IMR-90 (cell line): Measurements from ENCODE around the gene MRPS33. TPM values are rescaled to one million over a fixed set of nuclear protein-coding genes. Genes with fewer than 3 reads are reported as not detected.
"Not testable (repeated sequence)": the region's sequence is repeated elsewhere in the genome, so short reads cannot be mapped to it uniquely, and the experiment has no call there.

Experiments used
- ATAC-seq: fragments of 200-7000 bp; cut with Tn5 transposase; 2 replicates; pipeline ENCODE4 v1.9.1; 2020; ENCODE audit warnings: low read depth, mild to moderate bottlenecking, moderate library complexity
- BruUV-seq: library from RNA; stranded (reverse); fragments of 400-500 nt; replicated peaks from 2 replicates; lab custom pipeline; 2021; lab: Mats Ljungman, UMichigan
- CTCF ChIA-PET: fragments of 300-600 bp; formaldehyde crosslinking; extraction: SDS; loops from one replicate; lab custom pipeline; 2021; ENCODE audit warnings: antibody characterized with exemption; lab: Yijun Ruan, JAX
- POLR2A ChIA-PET: fragments of 300-600 bp; sonication (Branson Sonifier 250); formaldehyde crosslinking; loops from one replicate; lab custom pipeline; 2022; ENCODE audit warnings: antibody characterized with exemption; ENCODE audit not compliant: unreplicated experiment; lab: Charles Lee
- DNase-seq: peaks from one replicate; pipeline ENCODE4 v3.0.0; 2013
- H2AFZ ChIP-seq: replicated peaks from 2 replicates; pipeline ENCODE3; 2013; ENCODE audit warnings: low read length, mild to moderate bottlenecking; ENCODE audit not compliant: poor library complexity
- H2AK5ac ChIP-seq: 2 replicates; pipeline ENCODE4 v1.6.1; 2013; ENCODE audit warnings: low read depth, low read length, inconsistent platforms
- H2AK9ac ChIP-seq: replicated peaks from 2 replicates; pipeline ENCODE3; 2013; ENCODE audit warnings: mild to moderate bottlenecking, low read depth, low read length, moderate library complexity; ENCODE audit not compliant: poor library complexity
- H2BK120ac ChIP-seq: 2 replicates; pipeline ENCODE4 v1.6.1; 2013; ENCODE audit warnings: low read depth, low read length, inconsistent platforms
- H2BK15ac ChIP-seq: 3 replicates; pipeline ENCODE4 v1.6.1; 2013; ENCODE audit warnings: low read depth, low read length, inconsistent platforms
- H2BK20ac ChIP-seq: 2 replicates; pipeline ENCODE4 v1.6.1; 2013; ENCODE audit warnings: low read depth, mild to moderate bottlenecking, inconsistent platforms, low read length, moderate library complexity
- H2BK5ac ChIP-seq: 2 replicates; pipeline ENCODE4 v1.6.1; 2013; ENCODE audit warnings: mild to moderate bottlenecking, low read depth, low read length, inconsistent platforms; ENCODE audit not compliant: poor library complexity, severe bottlenecking
- H3K14ac ChIP-seq: replicated peaks from 2 replicates; pipeline ENCODE4 v1.6.1; 2013; ENCODE audit warnings: low read depth, low read length, inconsistent platforms
- H3K18ac ChIP-seq: 2 replicates; pipeline ENCODE4 v1.6.1; 2013; ENCODE audit warnings: low read depth, low read length, control low read depth
- H3K23ac ChIP-seq: 2 replicates; pipeline ENCODE4 v1.6.1; 2013; ENCODE audit warnings: low read depth, low read length, inconsistent platforms
- H3K27ac ChIP-seq: 2 replicates; pipeline ENCODE4 v1.5.1; 2013; ENCODE audit warnings: mild to moderate bottlenecking, control low read depth, low read length; ENCODE audit not compliant: insufficient read depth
- H3K27me3 ChIP-seq: 2 replicates; pipeline ENCODE4 v1.6.1; 2013; ENCODE audit warnings: low read length; ENCODE audit not compliant: control insufficient read depth, insufficient read depth
- H3K36me3 ChIP-seq: 2 replicates; pipeline ENCODE4 v1.6.1; 2013; ENCODE audit warnings: low read length, mixed read lengths; ENCODE audit not compliant: control insufficient read depth, insufficient read depth
- H3K4ac ChIP-seq: 2 replicates; pipeline ENCODE4 v1.6.1; 2013; ENCODE audit warnings: low read depth, low read length, inconsistent platforms
- H3K4me1 ChIP-seq: 2 replicates; pipeline ENCODE4 v1.6.1; 2013; ENCODE audit warnings: low read length, mixed read lengths; ENCODE audit not compliant: control insufficient read depth, insufficient read depth
- H3K4me2 ChIP-seq: 2 replicates; pipeline ENCODE4 v1.6.1; 2013; ENCODE audit warnings: low read depth, mild to moderate bottlenecking, control low read depth, low read length, moderate library complexity
- H3K4me3 ChIP-seq: 2 replicates; pipeline ENCODE4 v1.5.1; 2013; ENCODE audit warnings: low read depth, mild to moderate bottlenecking, control low read depth, low read length, moderate library complexity; ENCODE audit not compliant: insufficient read depth
- H3K56ac ChIP-seq: 2 replicates; pipeline ENCODE4 v1.6.1; 2013; ENCODE audit warnings: low read length, inconsistent platforms; ENCODE audit not compliant: insufficient read depth; ENCODE audit errors: extremely low read depth
- H3K79me1 ChIP-seq, 2 experiments: 2 replicates each; pipeline ENCODE4 v1.6.1; 2013; ENCODE audit warnings: low read length in 2 of 2, inconsistent platforms in 1 of 2, low read depth in 1 of 2
- H3K9ac ChIP-seq: 2 replicates; pipeline ENCODE4 v1.6.1; 2013; ENCODE audit warnings: low read depth, low read length, control low read depth
- H3K9me1 ChIP-seq: 2 replicates; pipeline ENCODE4 v1.6.1; 2013; ENCODE audit warnings: low read length, inconsistent platforms; ENCODE audit not compliant: insufficient read depth
- H3K9me3 ChIP-seq: 2 replicates; pipeline ENCODE4 v1.6.1; 2013; ENCODE audit warnings: low read length; ENCODE audit not compliant: control insufficient read depth, insufficient read depth
- H4K20me1 ChIP-seq: 2 replicates; pipeline ENCODE4 v1.6.1; 2013; ENCODE audit warnings: low read length, inconsistent platforms; ENCODE audit not compliant: insufficient read depth
- H4K5ac ChIP-seq: 2 replicates; pipeline ENCODE4 v1.6.1; 2013; ENCODE audit warnings: mild to moderate bottlenecking, low read depth, low read length, control low read depth
- H4K8ac ChIP-seq, 2 experiments: 2 replicates each; pipeline ENCODE4 v1.6.1; 2013; ENCODE audit warnings: low read depth in 2 of 2, low read length in 2 of 2, control low read depth in 1 of 2, inconsistent platforms in 1 of 2
- H4K91ac ChIP-seq: 2 replicates; pipeline ENCODE4 v1.6.1; 2013; ENCODE audit warnings: low read depth, low read length, inconsistent platforms; ENCODE audit not compliant: insufficient read depth
- ELK1 ChIP-seq: fragments of 150-350 bp; IDR thresholded peaks from 2 replicates; pipeline ENCODE4 v1.6.1; 2016; ENCODE audit warnings: low read depth, mild to moderate bottlenecking, low read length, moderate library complexity, borderline replicate concordance
- WGBS, 2 experiments: methylation state at CpG; one replicate each; pipeline versions ENCODE4 v1.1.5 to v1.1.7; 2013; ENCODE audit warnings: missing lambda C conversion rate in 2 of 2; ENCODE audit not compliant: insufficient read length in 1 of 2; ENCODE audit errors: extremely low coverage in 2 of 2; 5-methylcytosine and 5-hydroxymethylcytosine counted together
- dilution Hi-C: fragments of 300-500 bp; cut with HindIII; formaldehyde crosslinking; loops from one replicate; pipeline ENCODE4 v1.14.3; 2018; ENCODE audit warnings: low sequenced_read_pairs; ENCODE audit not compliant: unreplicated experiment
- in situ Hi-C: fragments of 300-500 bp; cut with MboI; formaldehyde crosslinking; loops from 3 replicates; pipeline ENCODE4 v1.14.3; 2019; ENCODE audit warnings: low sequenced_read_pairs, inconsistent platforms, mixed read lengths
- intact Hi-C: fragments of 100-400 bp; cut with micrococcal nuclease; formaldehyde crosslinking; loops from 2 replicates; pipeline ENCODE4 v1.10.0; 2022
- polyA plus RNA-seq, 3 experiments: library from polyadenylated mRNA; depleted of rRNA; stranded (reverse); fragments of >200 nt; gene quantifications; 2 replicates each; pipeline ENCODE4 v1.2.3, GENCODE V29; 2012; ENCODE audit warnings: low replicate concordance in 1 of 3
- total RNA-seq: library from RNA; depleted of rRNA; stranded (reverse); fragments of >200 nt; gene quantifications from 2 replicates; pipeline ENCODE4 v1.2.3, GENCODE V29; 2012

MRPS33 gene
- total and polyA plus RNA-seq, 2 of the 4 experiments (the other 2 are of a cell fraction), result 14.5 to 33.8 TPM

- no peak for TF ChIP-seq ELK1
- H3K9me3 ChIP-seq, result no peaks in the 10 kb centered on the region
- 100% methylated on average over 1 of the region's 4 CpGs; no CpG with 5 or more reads in 1 of the 2 experiments for WGBS, 2 experiments
- H2AFZ ChIP-seq, result no peak overlapping the region
- H3K4me2 ChIP-seq, result no peak overlapping the region
- no peaks in the 10 kb centered on the region for H3K36me3 ChIP-seq
- H3K27ac ChIP-seq, result no peak overlapping the region
- H3K14ac ChIP-seq, result no peak overlapping the region
- H3K4me3 ChIP-seq, result no peak overlapping the region
- H4K5ac ChIP-seq, result no peak overlapping the region
- no peak overlapping the region for H2AK9ac ChIP-seq
- no peak for DNase-seq
- H3K4ac ChIP-seq, result no peak overlapping the region
- intact Hi-C loops (no loop called here), dilution Hi-C loops (no loop called here), in situ Hi-C loops (no loop called here)
- H3K27me3 ChIP-seq, result no peaks in the 10 kb centered on the region
- no peak overlapping the region for H4K8ac ChIP-seq
- H3K79me1 ChIP-seq, result no peaks in the 10 kb centered on the region
- H2BK15ac ChIP-seq, result no peak overlapping the region
- no peak overlapping the region for H2BK120ac ChIP-seq
- ATAC-seq, result no peak
- H3K18ac ChIP-seq, result no peak overlapping the region
- H3K56ac ChIP-seq, result no peak overlapping the region
- H4K91ac ChIP-seq, result no peak overlapping the region
- BruUV-seq, result no TSS peak
- H4K20me1 ChIP-seq, result no peaks in the 10 kb centered on the region
- no peaks in the 10 kb centered on the region for H3K4me1 ChIP-seq
- H3K23ac ChIP-seq, result no peak overlapping the region
- H2BK5ac ChIP-seq, result no peak overlapping the region
- no peak overlapping the region for H2BK20ac ChIP-seq
- H3K9ac ChIP-seq, result no peak overlapping the region
- CTCF ChIA-PET, result no interaction called here
- POLR2A ChIA-PET, result no interaction called here
- no peak overlapping the region for H2AK5ac ChIP-seq
- H3K9me1 ChIP-seq, result no peaks in the 10 kb centered on the region
Observed at GRCh38 chr7:140961117-140961516, 53.6 kb downstream of the MRPS33 start.

GRCh38 chr7:140956997-140957396 is 57.8 kb downstream of the MRPS33 start:
- H3K27ac ChIP-seq, H2BK20ac ChIP-seq, H3K9me3 ChIP-seq, H4K8ac ChIP-seq, H4K91ac ChIP-seq, POLR2A ChIA-PET, H3K36me3 ChIP-seq, H3K4ac ChIP-seq, CTCF ChIA-PET, H3K18ac ChIP-seq, H2BK120ac ChIP-seq, H3K79me1 ChIP-seq, DNase-seq, BruUV-seq, H3K27me3 ChIP-seq, H3K9ac ChIP-seq, in situ Hi-C loops, H3K4me3 ChIP-seq, H2AFZ ChIP-seq, H3K4me1 ChIP-seq, H3K9me1 ChIP-seq, intact Hi-C loops, H3K23ac ChIP-seq, H4K5ac ChIP-seq, ATAC-seq, H2BK5ac ChIP-seq, H4K20me1 ChIP-seq, dilution Hi-C loops, H3K4me2 ChIP-seq, H2BK15ac ChIP-seq, H3K14ac ChIP-seq, H2AK5ac ChIP-seq, H3K56ac ChIP-seq, H2AK9ac ChIP-seq: not testable (repeated sequence)
- 85% methylated on average over 10 of the region's 25 CpGs; no CpG with 5 or more reads in 1 of the 2 experiments for WGBS, 2 experiments
